Smooth muscle cell of the brain vasculature (primary cell): ENCODE data around the gene WWC2.

ENCODE experiments used
- DNase-seq: peaks from one replicate; pipeline ENCODE4 v3.0.0-alpha.2; 2012; ENCODE audit warnings: low read depth, low spot score

Gene WWC2

DNA sequence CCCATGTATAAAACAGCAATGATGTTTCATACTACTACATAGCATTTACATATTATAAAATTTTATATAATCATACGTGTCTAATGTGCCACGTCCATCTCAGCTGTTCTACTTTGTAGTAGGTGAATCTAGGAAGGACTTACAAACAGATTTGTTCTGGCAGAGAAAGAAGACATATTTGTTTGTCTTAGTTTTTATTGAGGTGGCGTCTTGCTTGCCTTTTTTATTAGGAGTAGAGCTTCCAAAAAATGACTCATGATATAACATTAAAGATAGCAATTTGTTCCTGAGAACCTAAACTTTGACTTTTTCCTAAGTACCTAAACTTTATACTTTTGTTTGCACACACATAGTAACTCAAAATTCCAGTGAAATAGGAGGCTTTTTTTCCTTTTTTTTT, 156.4 kb downstream of the WWC2 start:
- DNase-seq: no peak

DNA sequence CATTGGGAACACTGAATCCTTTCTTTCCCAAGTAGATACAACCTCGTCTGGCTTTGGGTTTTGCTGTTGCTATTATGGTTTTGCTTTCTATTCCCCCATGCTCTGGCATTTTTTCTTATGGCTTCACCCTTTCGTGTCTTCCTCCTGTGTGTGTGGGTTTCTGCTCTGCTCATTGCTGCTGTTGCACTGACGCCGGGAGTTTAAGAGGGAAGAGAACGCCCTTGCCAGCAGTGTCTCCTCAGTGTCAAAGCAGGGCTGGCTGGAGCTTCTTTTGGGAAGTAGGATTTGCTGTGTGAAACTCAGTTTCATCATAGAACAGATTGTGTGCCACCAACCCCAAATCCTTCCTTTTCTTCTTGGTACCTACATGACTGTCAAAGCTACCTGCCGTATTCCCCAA, 157.3 kb downstream of the WWC2 start:
- DNase-seq: no peak

DNA sequence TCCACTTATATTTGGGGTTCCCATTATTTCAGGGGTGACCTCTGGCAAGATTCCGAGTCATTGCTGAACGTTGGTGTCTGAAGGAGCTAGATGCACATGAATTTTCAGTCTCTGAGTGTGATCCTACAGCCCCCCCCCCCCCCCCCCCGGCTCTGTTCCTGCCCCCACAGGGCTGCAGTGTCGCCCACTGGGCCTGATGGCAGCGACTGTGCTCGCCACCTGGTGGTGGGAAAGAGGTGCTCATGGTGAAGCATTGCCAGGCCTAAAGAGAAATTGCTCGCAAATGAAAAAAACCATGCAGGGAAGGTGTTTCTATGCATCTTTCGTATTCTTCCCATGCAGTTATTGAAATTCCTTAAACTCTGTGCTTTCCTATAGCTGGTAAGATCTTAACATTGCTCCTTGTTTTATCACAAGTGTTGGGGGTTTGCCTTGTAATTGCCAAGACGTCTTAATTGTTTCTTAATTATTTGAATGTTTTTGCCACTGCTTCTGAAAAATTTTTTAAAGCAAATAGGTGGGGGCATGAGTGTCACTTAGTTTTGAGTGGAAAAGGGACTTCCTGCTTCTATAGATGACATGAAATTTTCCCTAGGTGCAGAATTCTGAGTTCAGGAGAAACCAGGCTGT, 157.8 kb downstream of the WWC2 start:
- peak; percentile 23 for DNase-seq

GRCh38 chr4:183257808-183258207, 158.8 kb downstream of the WWC2 start:
- DNase-seq: no peak

- no peak for DNase-seq
Measured at GRCh38 chr4:183260491-183261151, 161.6 kb downstream of the WWC2 start.

GRCh38 chr4:183261953-183262775, 163.1 kb downstream of the WWC2 start:
- DNase-seq: peak; percentile 57

- no peak for DNase-seq
Measured at GRCh38 chr4:183262776-183263100, 163.7 kb downstream of the WWC2 start.

- DNase-seq: no peak
Measured at GRCh38 chr4:183263787-183264386, 164.8 kb downstream of the WWC2 start.

- DNase-seq: no peak
Measured at GRCh38 chr4:183264614-183265013, 165.6 kb downstream of the WWC2 start.

- no peak for DNase-seq
Measured at GRCh38 chr4:183266371-183266770, 167.3 kb downstream of the WWC2 start.

DNA sequence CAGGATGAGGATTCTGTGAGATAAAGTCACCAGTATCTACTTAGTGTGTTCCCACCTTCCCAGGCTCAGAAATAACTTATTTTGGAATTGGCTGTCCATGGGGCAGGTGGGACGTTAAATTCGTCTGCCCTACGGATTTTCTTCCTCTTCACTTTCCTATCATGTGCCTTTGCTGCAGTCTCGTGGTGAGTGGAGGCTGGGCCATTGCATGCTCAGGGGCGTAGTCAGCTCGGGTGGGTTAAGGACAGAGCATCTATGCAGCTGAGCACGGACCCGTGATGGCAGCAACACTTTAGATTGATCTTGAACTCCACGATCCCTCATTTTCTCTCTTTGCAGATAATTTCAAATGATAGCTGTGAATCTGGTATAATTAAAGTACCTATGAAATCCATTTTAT, 169.5 kb downstream of the WWC2 start:
- no peak for DNase-seq

GRCh38 chr4:183272384-183272783, 173.3 kb downstream of the WWC2 start:
- DNase-seq: no peak

GRCh38 chr4:183276106-183276505, 177.0 kb downstream of the WWC2 start:
- no peak for DNase-seq

DNA sequence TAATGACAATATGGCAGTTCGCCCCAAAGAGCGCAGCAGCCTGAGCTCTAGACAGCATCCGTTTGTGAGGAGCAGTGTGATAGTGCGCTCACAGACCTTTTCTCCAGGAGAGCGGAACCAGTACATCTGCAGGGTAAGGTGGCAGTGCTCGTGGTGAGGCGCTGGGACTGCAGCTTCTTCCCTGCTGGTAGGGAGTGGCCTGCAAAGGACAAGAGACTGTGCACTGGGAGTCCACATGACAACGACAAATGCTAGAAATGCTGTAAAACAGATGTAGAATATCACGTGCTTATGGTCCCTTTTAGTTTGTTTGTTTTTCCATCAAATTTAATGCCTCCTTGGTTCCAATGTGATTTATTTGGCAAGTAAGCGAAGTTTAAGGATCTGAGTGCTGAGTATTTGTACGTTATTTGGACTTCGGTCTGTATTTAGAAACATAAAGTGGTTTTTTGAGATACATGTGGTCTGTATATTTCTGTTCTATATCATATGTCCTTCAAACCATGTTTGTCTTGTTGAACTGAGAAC, 185.3 kb downstream of the WWC2 start:
- DNase-seq: no peak

GRCh38 chr4:183284965-183285364, 185.9 kb downstream of the WWC2 start:
- DNase-seq: no peak

GRCh38 chr4:183285886-183286285, 186.8 kb downstream of the WWC2 start:
- DNase-seq: no peak

GRCh38 chr4:183286590-183287308, 187.7 kb downstream of the WWC2 start:
- DNase-seq: no peak

DNA sequence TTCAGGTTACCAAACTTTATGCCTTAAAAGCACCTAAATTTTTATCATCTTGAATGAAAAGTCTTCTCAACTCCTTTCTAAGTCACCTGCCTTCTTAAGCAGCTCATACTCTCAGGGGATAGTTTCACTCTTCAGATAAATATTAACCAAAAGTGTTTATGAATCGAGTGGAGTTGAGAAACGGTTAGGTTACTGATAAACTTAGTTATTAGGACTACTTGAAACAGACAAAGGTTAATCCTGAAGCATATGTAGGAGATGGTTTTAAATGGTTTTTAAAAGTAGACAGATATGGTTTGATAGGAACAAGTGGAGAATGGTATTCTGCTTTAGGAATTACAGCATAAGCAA, 188.2 kb downstream of the WWC2 start:
- no peak for DNase-seq

DNA sequence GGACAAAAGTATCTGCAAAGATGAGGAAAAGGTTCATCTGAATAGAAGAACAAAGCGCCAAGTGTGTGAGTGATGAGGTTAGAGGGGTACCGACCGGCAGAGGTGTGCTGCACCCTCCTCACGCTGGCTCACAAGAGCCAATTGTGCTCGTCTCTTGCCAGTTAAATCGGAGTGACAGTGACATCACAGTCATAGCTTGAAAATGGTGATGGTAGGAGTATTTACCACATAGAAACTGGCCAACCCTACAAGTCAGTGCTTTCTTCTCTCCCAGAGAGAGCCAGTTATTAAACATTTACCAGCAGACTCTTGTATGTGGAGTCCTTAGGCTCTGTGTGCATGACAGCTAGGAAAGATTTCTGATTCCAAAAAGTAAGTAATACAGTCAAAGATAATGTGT, 188.6 kb downstream of the WWC2 start:
- DNase-seq: no peak

- DNase-seq: no peak
Measured at GRCh38 chr4:183288955-183289354, 189.9 kb downstream of the WWC2 start.

- DNase-seq: no peak
Measured at GRCh38 chr4:183289688-183290087, 190.6 kb downstream of the WWC2 start.

- DNase-seq: no peak
Measured at GRCh38 chr4:183291070-183291469, 192.0 kb downstream of the WWC2 start.
